Right lobe of liver (tissue), 4 donors: ENCODE measurements around the gene DRC1.

Experiments
- CTCF ChIP-seq, 4 donors: fragments of 200-600 bp in 3 of 4; fragments of 450-650 bp in 1 of 4; IDR thresholded peaks; one replicate each; pipeline versions ENCODE4 v1.5.1 to v1.8.0; 2016 to 2022; ENCODE audit warnings: antibody characterized with exemption in 4 of 4, mild to moderate bottlenecking in 2 of 4
- POLR2A ChIP-seq: fragments of 450-650 bp; IDR thresholded peaks from one replicate; pipeline ENCODE4 v1.6.1; 2017; ENCODE audit warnings: antibody characterized with exemption, mild to moderate bottlenecking
- donor health status: DM: no; HTN: no; CAD: no.
- donor health status: DM: no; HTN: no; CAD: no.
- donor health status: DM: no; HTN: yes; CAD: no.

- TF ChIP-seq CTCF (IDR thresholded peaks at IDR 0.05) (no peak), POLR2A (no peak)
These were observed 82.3 kb downstream of the DRC1 start for GRCh38 chr2:26483957-26484565.
